ENCODE measurements around the gene GNGT1.
"Not testable (repeated sequence)": the region's sequence is repeated elsewhere in the genome, so short reads cannot be mapped to it uniquely, and the experiment has no call there.

The GNGT1 gene

DNA sequence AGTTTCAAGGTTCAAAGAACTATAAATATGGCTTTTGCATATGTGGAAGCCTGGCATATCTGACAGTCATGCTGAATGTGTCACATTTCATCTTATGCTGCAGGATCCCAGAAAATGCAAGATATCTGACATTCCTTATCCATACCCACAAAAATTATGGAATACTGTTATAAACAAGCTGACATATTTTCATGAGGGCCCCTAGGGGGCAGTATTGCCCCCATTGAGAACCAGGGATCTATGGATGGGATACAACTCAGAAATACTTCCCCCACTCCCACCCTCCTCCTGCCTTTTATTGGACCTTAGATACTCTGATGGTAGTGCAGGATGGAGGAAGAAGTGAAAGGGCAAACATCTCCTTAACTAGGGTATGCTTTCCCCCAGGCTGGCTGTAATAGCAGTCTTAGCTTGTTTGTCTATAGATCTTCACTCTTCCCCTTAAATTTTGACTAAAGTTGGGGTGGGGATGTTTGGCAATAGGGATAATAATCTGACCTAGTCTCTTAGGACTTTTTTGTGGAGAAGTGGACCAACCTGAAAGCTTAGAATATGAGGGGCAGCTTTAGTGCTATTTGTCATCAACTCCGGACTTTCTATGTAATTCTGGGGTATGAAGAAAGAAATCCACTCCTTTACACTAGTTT, 3.5 kb upstream of the GNGT1 start (continued):
- TF ChIP-seq ISL1 (CRISPR knock-in tag; IDR thresholded peaks at IDR 0.05) (no peak), ZNF565 (CRISPR knock-in tag; conservative IDR thresholded peaks at IDR 0.05; ENCODE audit: low read depth) (no peak)

DNA sequence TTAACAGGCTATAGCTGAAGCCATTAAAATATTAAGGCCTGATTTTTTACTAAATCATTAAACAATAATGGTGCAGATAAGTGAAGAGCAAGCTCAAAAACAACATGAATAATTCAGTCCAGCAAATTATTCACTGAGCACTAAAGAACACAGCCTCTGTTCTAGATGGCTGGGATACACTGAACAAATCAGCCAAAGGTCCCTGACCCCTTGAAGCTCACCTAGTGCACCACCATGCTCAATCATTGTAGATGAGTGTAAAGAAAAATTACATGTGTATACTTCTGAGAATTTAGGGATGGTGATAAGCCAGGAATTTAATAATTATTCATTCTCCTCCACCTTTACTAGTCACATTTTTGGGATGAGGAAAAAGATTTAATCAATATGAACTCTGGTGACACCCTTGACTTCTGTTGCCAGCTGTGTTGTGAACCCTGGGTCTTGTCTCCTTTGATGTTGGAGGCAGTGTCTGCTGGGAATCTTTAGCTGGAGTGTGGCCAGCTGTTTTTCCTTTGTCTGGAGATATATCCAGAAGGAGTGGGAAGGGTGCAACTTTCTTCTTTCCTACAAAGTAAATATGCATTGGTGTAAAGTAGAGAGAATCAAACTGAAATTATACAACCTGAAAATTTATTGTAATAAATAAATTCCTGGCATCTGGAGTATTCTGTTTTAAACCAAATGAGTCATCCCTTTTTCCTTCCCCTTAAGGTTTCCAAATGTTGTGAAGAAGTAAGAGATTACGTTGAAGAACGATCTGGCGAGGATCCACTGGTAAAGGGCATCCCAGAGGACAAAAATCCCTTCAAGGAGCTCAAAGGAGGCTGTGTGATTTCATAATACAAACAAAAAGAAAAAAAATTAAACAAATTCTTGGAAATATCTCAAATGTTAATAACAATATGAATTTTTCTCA, 4.0 kb downstream of the GNGT1 start:
- ATAC-seq, result peak; percentile 65
- TF ChIP-seq PPARA (CRISPR knock-in tag; IDR thresholded peaks at IDR 0.05; ENCODE audit: borderline replicate concordance), result no peak
- TF ChIP-seq, protein P1, sequence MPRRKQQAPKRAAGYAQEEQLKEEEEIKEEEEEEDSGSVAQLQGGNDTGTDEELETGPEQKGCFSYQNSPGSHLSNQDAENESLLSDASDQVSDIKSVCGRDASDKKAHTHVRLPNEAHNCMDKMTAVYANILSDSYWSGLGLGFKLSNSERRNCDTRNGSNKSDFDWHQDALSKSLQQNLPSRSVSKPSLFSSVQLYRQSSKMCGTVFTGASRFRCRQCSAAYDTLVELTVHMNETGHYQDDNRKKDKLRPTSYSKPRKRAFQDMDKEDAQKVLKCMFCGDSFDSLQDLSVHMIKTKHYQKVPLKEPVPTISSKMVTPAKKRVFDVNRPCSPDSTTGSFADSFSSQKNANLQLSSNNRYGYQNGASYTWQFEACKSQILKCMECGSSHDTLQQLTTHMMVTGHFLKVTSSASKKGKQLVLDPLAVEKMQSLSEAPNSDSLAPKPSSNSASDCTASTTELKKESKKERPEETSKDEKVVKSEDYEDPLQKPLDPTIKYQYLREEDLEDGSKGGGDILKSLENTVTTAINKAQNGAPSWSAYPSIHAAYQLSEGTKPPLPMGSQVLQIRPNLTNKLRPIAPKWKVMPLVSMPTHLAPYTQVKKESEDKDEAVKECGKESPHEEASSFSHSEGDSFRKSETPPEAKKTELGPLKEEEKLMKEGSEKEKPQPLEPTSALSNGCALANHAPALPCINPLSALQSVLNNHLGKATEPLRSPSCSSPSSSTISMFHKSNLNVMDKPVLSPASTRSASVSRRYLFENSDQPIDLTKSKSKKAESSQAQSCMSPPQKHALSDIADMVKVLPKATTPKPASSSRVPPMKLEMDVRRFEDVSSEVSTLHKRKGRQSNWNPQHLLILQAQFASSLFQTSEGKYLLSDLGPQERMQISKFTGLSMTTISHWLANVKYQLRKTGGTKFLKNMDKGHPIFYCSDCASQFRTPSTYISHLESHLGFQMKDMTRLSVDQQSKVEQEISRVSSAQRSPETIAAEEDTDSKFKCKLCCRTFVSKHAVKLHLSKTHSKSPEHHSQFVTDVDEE (CRISPR knock-in tag; IDR thresholded peaks at IDR 0.05), result no peak
- TF ChIP-seq ZNF8 (CRISPR knock-in tag; IDR thresholded peaks at IDR 0.05), result no peak
- TF ChIP-seq, protein P2, sequence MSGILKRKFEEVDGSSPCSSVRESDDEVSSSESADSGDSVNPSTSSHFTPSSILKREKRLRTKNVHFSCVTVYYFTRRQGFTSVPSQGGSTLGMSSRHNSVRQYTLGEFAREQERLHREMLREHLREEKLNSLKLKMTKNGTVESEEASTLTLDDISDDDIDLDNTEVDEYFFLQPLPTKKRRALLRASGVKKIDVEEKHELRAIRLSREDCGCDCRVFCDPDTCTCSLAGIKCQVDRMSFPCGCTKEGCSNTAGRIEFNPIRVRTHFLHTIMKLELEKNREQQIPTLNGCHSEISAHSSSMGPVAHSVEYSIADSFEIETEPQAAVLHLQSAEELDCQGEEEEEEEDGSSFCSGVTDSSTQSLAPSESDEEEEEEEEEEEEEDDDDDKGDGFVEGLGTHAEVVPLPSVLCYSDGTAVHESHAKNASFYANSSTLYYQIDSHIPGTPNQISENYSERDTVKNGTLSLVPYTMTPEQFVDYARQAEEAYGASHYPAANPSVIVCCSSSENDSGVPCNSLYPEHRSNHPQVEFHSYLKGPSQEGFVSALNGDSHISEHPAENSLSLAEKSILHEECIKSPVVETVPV (CRISPR knock-in tag; IDR thresholded peaks at IDR 0.05), result no peak
- no peak for TF ChIP-seq OSR1 (CRISPR knock-in tag; IDR thresholded peaks at IDR 0.05)
- TF ChIP-seq, protein P3, sequence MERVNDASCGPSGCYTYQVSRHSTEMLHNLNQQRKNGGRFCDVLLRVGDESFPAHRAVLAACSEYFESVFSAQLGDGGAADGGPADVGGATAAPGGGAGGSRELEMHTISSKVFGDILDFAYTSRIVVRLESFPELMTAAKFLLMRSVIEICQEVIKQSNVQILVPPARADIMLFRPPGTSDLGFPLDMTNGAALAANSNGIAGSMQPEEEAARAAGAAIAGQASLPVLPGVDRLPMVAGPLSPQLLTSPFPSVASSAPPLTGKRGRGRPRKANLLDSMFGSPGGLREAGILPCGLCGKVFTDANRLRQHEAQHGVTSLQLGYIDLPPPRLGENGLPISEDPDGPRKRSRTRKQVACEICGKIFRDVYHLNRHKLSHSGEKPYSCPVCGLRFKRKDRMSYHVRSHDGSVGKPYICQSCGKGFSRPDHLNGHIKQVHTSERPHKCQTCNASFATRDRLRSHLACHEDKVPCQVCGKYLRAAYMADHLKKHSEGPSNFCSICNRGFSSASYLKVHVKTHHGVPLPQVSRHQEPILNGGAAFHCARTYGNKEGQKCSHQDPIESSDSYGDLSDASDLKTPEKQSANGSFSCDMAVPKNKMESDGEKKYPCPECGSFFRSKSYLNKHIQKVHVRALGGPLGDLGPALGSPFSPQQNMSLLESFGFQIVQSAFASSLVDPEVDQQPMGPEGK (CRISPR knock-in tag; IDR thresholded peaks at IDR 0.05; ENCODE audit: borderline replicate concordance), result no peak
- 0 out of 2 replicates have a peak, but pooled peaks have one; percentile 6 for TF ChIP-seq ISL1 (CRISPR knock-in tag; IDR thresholded peaks at IDR 0.05)
- TF ChIP-seq ARNTL (CRISPR knock-in tag; IDR thresholded peaks at IDR 0.05; ENCODE audit: borderline replicate concordance, low read depth), result no peak
- TF ChIP-seq ZNF70 (CRISPR knock-in tag; IDR thresholded peaks at IDR 0.05), result no peak

DNA sequence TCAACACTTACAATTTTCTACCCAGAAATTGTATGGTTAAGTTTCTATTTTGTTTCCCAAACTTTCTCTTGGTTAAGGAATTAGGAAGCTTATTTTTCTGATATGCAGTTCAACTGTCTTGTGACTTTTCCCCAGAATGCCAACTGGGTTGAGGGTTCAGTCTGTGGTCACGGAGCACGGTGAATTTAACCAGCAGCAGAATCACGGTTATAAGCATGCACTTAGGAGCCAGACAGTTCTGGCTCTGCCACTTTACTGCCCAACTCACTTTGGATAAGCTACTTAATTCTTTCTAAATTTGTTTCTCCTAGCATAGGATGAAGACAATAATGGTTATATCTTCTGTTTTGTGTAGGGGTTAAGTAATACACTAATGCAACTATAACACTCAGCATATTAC, 4.9 kb downstream of the GNGT1 start:
- not testable (repeated sequence) for ATAC-seq

DNA sequence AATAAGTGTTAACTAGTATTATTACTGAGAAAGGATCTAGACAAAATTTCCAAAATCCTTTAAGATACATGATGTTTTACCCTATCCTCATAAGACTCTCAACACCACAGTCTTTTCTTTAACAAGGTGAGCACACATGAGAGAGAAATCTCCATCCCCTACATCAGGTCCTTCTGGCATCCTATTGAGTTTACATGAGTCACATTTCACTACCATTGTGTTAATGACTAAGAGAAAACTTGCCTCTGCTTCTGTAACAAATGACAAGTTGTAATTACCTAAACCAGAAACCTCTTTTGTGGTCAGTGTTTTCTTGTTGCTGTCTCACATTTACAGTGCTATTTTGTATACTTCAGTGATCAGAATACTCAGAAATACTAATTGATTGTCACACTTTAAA, 5.3 kb downstream of the GNGT1 start:
- not testable (repeated sequence) for ATAC-seq

DNA sequence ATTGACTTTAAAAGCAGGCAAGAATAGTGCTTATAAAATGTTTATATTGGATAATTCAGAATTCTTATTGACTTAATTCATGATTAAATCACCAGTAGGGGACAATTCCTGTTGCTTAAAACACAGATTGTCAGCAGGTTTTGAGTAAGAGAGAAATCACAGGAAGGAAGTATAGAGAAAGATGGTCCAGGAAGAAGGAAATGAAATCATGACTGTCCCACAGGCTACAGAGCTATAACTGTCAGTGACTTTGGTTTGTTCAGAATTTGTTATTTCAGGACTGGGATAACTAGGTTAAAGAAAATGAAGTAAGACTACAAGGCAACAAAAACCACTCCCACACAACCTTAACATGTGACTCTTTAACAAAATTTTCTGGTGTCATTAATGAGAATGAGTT, 6.8 kb downstream of the GNGT1 start:
- TF ChIP-seq, protein P3 (CRISPR knock-in tag; IDR thresholded peaks at IDR 0.05; ENCODE audit: borderline replicate concordance), result no peak
- peak; percentile 75 for TF ChIP-seq ISL1 (CRISPR knock-in tag; IDR thresholded peaks at IDR 0.05)
- TF ChIP-seq ZFP30 (CRISPR knock-in tag; IDR thresholded peaks at IDR 0.05), result no peak
- no peak for ATAC-seq

DNA sequence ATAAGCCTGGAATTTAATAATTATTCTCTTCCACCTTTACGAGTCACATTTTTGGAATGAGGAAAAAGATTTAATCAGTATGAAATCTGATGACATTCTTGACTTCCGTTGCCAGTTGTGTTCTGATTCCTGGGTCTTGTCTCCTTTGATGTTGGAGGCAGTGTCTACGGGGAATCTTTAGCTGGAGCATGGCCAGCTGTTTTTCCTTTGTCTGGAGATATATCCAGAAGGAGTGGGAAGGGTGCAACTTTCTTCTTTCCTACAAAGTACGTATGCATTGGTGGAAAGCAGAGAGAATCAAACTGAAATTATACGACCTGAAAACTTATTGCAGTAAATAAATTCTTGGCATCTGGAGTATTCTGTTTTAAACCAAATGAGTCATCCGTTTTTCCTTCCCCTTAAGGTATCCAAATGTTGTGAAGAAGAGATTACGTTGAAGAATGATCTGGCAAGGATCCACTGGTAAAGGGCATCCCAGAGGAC, 8.3 kb downstream of the GNGT1 start:
- no peak for TF ChIP-seq BACH2 (CRISPR knock-in tag; IDR thresholded peaks at IDR 0.05; ENCODE audit: borderline replicate concordance)
- TF ChIP-seq ESRRG (CRISPR knock-in tag; IDR thresholded peaks at IDR 0.05), result no peak
- TF ChIP-seq ISL1 (CRISPR knock-in tag; IDR thresholded peaks at IDR 0.05), result peak; percentile 50
- TF ChIP-seq SNAI2 (CRISPR knock-in tag; IDR thresholded peaks at IDR 0.05), result no peak
- ATAC-seq, result peak; percentile 76

DNA sequence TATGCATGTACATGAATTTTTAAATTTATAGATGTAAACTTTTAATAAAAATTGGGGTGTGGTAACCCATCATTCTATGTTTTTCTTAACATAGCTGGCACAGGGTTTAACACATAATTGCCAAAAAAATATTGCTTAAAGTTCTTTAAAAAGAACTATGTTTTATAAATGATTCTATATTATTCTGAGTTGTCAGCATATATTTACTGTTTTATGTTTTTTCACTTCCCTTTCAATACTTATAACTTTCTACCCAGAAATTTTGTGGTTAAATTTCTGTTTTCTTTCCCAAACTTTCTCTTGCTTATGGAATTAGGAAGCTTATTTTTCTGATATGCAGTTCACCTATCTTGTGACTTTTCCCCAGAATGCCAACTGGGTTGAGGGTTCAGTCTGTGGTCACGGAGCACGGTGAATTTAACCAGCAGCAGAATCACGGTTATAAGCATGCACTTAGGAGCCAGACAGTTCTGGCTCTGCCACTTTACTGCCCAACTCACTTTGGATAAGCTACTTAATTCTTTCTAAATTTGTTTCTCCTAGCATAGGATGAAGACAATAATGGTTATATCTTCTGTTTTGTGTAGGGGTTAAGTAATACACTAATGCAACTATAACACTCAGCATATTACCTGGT, 9.0 kb downstream of the GNGT1 start:
- ATAC-seq, result not testable (repeated sequence)

DNA sequence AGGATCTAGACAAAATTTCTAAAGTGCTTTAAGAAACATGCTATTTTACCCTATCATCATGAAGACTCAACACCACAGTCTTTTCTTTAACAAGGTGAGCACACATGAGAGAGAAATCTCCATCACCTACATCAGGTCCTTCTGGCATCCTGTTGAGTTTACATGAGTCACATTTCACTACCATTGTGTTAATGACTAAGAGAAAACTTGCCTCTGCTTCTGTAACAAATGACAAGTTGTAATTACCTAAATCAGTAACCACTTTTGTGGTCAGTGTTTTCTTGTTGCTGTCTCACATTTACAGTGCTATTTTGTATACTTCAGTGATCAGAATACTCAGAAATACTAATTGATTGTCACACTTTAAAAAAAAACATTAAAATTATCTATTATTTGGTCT, 9.5 kb downstream of the GNGT1 start:
- not testable (repeated sequence) for ATAC-seq

DNA sequence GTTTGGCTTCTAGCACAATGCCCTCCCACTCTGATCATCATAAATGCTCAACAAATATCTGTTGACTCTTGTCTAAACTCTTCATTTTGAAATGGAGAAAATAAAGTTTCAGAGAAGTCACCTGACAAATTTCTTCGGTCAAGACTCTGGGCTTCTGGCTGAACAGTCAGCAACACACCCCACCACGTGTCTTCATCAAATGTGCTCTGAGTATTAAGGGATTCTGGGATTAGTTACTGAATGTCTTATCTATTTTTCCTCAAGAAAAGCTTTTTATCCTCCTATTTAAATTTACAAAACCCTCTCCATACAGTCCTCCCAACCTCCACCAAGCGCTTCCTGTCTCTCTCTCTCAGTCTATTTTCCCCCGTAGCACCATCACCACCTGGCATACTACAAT, 9.9 kb downstream of the GNGT1 start:
- not testable (repeated sequence) for ATAC-seq

Measured in SK-N-SH treated with all-trans-retinoic acid at 6 μM for 48 hours (cell line).